B cell (primary cell): ENCODE results near the gene FOXE3. TPM values are rescaled to one million over a fixed set of nuclear protein-coding genes. Genes with fewer than 3 reads are reported as not detected.

ENCODE experiments used
- ATAC-seq: fragments of 200-7000 bp; cut with Tn5 transposase; one replicate; pipeline ENCODE4 v1.10.0; 2021; ENCODE audit warnings: low read depth, mild to moderate bottlenecking, moderate number of reproducible peaks, moderate library complexity
- CTCF ChIA-PET: fragments of 350-600 bp; sonication (Branson Sonifier 250); formaldehyde crosslinking; loops from one replicate; lab custom pipeline; 2021; ENCODE audit warnings: antibody characterized with exemption, inconsistent platforms; lab: Charles Lee
- POLR2A ChIA-PET: fragments of 350-600 bp; sonication (Branson Sonifier 250); formaldehyde crosslinking; loops from one replicate; lab custom pipeline; 2021; ENCODE audit warnings: antibody characterized with exemption; lab: Charles Lee
- DNase-seq: peaks from one replicate; pipeline ENCODE4 v3.0.0; 2013
- H2AFZ ChIP-seq: 2 replicates; pipeline ENCODE4 v1.6.1; 2012; ENCODE audit warnings: mild to moderate bottlenecking, low read depth, low read length; ENCODE audit not compliant: insufficient read depth, poor library complexity, severe bottlenecking
- H3K27ac ChIP-seq, 2 donors: 1 replicate in 1 of 2; 2 replicates in 1 of 2; pipeline ENCODE4 v1.5.1; 2012 to 2013; ENCODE audit warnings: low read length in 2 of 2, mild to moderate bottlenecking in 2 of 2, moderate library complexity in 1 of 2
- H3K27me3 ChIP-seq, 4 experiments: fragments of 200-600 bp in 1 of 4; sonication (generic) in 1 of 4; replicated peaks in 1 of 4; 1 replicate in 2 of 4; 2 replicates in 2 of 4; pipeline versions ENCODE4 v1.6.1 to v1.7.0; 2013 to 2016; ENCODE audit warnings: low read length in 3 of 4, mild to moderate bottlenecking in 2 of 4, mixed read lengths in 1 of 4, moderate library complexity in 1 of 4; ENCODE audit not compliant: insufficient read depth in 4 of 4, control insufficient read depth in 3 of 4; ENCODE audit errors: control extremely low read depth in 1 of 4
- H3K36me3 ChIP-seq, 2 experiments: replicated peaks in 1 of 2; 1 replicate in 1 of 2; 2 replicates in 1 of 2; pipeline versions ENCODE4 v1.6.1 to v1.7.1; 2013; ENCODE audit warnings: low read length in 1 of 2; ENCODE audit not compliant: insufficient read depth in 2 of 2, control insufficient read depth in 1 of 2; ENCODE audit errors: control extremely low read depth in 1 of 2, extremely low read depth in 1 of 2
- H3K4me1 ChIP-seq, 2 donors: fragments of 200-600 bp in 1 of 2; sonication (generic) in 1 of 2; 1 replicate in 1 of 2; 2 replicates in 1 of 2; pipeline versions ENCODE4 v1.5.1 to v1.6.1; 2013 to 2017; ENCODE audit warnings: low read length in 2 of 2; ENCODE audit not compliant: control insufficient read depth in 2 of 2, insufficient read depth in 2 of 2
- H3K4me2 ChIP-seq: replicated peaks from 2 replicates; pipeline ENCODE3; 2012; ENCODE audit warnings: mild to moderate bottlenecking, low read depth, low read length; ENCODE audit not compliant: poor library complexity, severe bottlenecking
- H3K4me3 ChIP-seq, 5 experiments: fragments of 200-600 bp in 1 of 5; sonication (generic) in 1 of 5; 1 replicate in 3 of 5; 2 replicates in 2 of 5; pipeline versions ENCODE4 v1.5.1 to v1.7.0; 2011 to 2016; ENCODE audit warnings: low read length in 4 of 5, mild to moderate bottlenecking in 4 of 5, low read depth in 2 of 5, control low read depth in 1 of 5, moderate library complexity in 1 of 5; ENCODE audit not compliant: insufficient read depth in 1 of 5; ENCODE audit errors: control extremely low read depth in 1 of 5, extremely low read depth in 1 of 5
- H3K79me2 ChIP-seq: fragments of 200-600 bp; sonication (generic); one replicate; pipeline ENCODE4 v1.6.0; 2016; ENCODE audit warnings: low read length; ENCODE audit not compliant: control insufficient read depth, insufficient read depth
- H3K9ac ChIP-seq: fragments of 200-600 bp; sonication (generic); 2 replicates; pipeline ENCODE4 v1.6.1; 2017; ENCODE audit warnings: mild to moderate bottlenecking, low read length, moderate library complexity
- H3K9me3 ChIP-seq, 3 donors: one replicate each; pipeline versions ENCODE4 v1.6.1 to v1.7.1; 2013; ENCODE audit warnings: low read length in 2 of 3; ENCODE audit not compliant: control insufficient read depth in 2 of 3, insufficient read depth in 1 of 3; ENCODE audit errors: control extremely low read depth in 1 of 3
- H4K20me1 ChIP-seq: 2 replicates; pipeline ENCODE4 v1.6.0; 2012; ENCODE audit warnings: mild to moderate bottlenecking, low read length; ENCODE audit not compliant: insufficient read depth, control insufficient read depth, poor library complexity, severe bottlenecking
- H3K27ac Mint-ChIP-seq: one replicate; pipeline ENCODE4 v1.8.0; 2021; ENCODE audit warnings: mixed read lengths
- H3K27me3 Mint-ChIP-seq: one replicate; pipeline ENCODE4 v1.8.0; 2021; ENCODE audit warnings: mixed read lengths
- H3K4me1 Mint-ChIP-seq: one replicate; pipeline ENCODE4 v1.8.0; 2021; ENCODE audit warnings: mixed read lengths
- H3K4me3 Mint-ChIP-seq: one replicate; pipeline ENCODE4 v1.8.0; 2021; ENCODE audit warnings: mixed read lengths
- H3K9me3 Mint-ChIP-seq: one replicate; pipeline ENCODE4 v1.8.0; 2022; ENCODE audit warnings: mixed read lengths; ENCODE audit not compliant: insufficient read depth
- EZH2 ChIP-seq: IDR thresholded peaks from 2 replicates; pipeline ENCODE4 v1.6.1; 2012; ENCODE audit warnings: borderline replicate concordance, low read depth, mild to moderate bottlenecking, moderate library complexity, low read length; ENCODE audit not compliant: insufficient read depth, poor library complexity, severe bottlenecking
- WGBS: methylation state at CpG from one replicate; pipeline ENCODE4 v1.1.5; 2013; ENCODE audit warnings: missing lambda C conversion rate; ENCODE audit not compliant: insufficient coverage; 5-methylcytosine and 5-hydroxymethylcytosine counted together
- intact Hi-C: fragments of 100-400 bp; cut with micrococcal nuclease; formaldehyde crosslinking; loops from one replicate; pipeline ENCODE4 v1.10.0; 2022
- polyA plus RNA-seq: library from polyadenylated mRNA; depleted of rRNA; stranded (reverse); fragments of >200 nt; gene quantifications from 2 replicates; pipeline ENCODE4 v1.2.3, GENCODE V29; 2012
- total RNA-seq, 2 donors: library from RNA; stranded (reverse); fragments of 120-200 nt in 1 of 2; gene quantifications; 1 replicate in 1 of 2; 2 replicates in 1 of 2; pipeline versions ENCODE4 v1.2.3 to v1.2.4, GENCODE V29; 2013 to 2022
- TF ChIP-seq, protein P1 (sequence below): fragments of 200-600 bp; IDR thresholded peaks from one replicate; pipeline ENCODE4 v1.8.0; 2022; ENCODE audit warnings: antibody characterized with exemption, mild to moderate bottlenecking

FOXE3 gene
- total and polyA plus RNA-seq, 2 donors (not counting 1 experiment from before 2014, with no cell fraction given) = not detected

DNA sequence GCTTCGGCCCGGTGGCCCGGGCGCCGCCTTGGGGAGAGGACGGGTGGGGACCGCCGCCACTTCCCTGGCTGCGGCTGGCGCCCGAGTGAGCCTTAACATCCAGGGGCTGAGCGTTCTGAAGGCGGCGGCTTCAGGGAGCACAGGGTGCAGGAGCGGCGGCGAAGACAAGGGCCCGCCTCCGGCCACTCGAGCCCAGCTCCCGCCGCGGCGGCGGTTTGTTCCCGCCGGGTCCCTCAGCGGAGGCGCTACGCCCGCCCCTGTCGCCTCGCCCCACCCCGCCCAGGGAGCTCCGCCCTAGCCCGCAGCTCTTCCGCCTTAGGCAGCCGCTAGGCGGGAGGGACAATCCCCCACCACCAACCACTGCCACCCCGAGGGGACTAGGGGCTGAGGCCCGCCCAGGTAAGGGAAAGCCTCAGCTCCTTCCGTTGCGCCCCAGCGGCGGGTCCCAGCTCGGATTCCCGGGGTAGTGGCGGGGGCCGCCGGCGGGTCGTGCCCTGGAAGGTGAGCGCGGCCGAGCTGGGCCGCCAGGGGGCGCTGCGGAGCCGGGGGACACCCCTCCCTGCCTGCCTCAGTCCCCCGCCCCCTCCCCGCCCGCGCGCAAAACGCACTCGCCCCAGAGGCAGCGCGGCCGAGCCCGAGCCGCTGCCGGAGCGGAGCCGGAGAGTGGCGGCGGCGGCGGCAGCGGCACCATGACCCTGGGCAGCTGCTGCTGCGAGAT is 21.5 kb downstream of the FOXE3 start, which contains the start of gene FOXD2:
TSS of gene FOXD2 (plus strand) at position 598 of the 718 bp plus-strand sequence. CDS start at position 690, 92 bp downstream.
- H3K4me3 ChIP-seq = peak within 1 kb of the TSS; percentile 34 to 83 (median 73)
- Mint-ChIP-seq H3K27me3 (peaks cover 29% of the 10 kb centered on the region), H3K4me1 (peaks cover 39% of the 10 kb centered on the region), H3K4me3 (peak within 1 kb of the TSS; percentile 90), H3K9me3 (no peaks in the 10 kb centered on the region), H3K27ac (peak within 1 kb of the TSS; percentile 81)
- peak within 1 kb of the TSS; percentile 91 for H3K4me2 ChIP-seq
- TF ChIP-seq, protein P1, sequence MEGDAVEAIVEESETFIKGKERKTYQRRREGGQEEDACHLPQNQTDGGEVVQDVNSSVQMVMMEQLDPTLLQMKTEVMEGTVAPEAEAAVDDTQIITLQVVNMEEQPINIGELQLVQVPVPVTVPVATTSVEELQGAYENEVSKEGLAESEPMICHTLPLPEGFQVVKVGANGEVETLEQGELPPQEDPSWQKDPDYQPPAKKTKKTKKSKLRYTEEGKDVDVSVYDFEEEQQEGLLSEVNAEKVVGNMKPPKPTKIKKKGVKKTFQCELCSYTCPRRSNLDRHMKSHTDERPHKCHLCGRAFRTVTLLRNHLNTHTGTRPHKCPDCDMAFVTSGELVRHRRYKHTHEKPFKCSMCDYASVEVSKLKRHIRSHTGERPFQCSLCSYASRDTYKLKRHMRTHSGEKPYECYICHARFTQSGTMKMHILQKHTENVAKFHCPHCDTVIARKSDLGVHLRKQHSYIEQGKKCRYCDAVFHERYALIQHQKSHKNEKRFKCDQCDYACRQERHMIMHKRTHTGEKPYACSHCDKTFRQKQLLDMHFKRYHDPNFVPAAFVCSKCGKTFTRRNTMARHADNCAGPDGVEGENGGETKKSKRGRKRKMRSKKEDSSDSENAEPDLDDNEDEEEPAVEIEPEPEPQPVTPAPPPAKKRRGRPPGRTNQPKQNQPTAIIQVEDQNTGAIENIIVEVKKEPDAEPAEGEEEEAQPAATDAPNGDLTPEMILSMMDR = peak; percentile 98
- TF ChIP-seq EZH2 = no peak
- DNase-seq (peak; percentile 95), ATAC-seq (peak; percentile 89)
- peak within 1 kb of the TSS in 1 of 2 donors; percentile 52 for H3K27ac ChIP-seq
- H3K27me3 ChIP-seq = peaks cover 4 to 78% (median 42%) of the 10 kb centered on the region in 4 experiments
- peak within 1 kb of the TSS; percentile 73 for H3K9ac ChIP-seq
- H3K9me3 ChIP-seq = peaks cover 0 to 33% (median 0%) of the 10 kb centered on the region in 3 donors
- intact Hi-C loops = loop anchor here (1.0 kb wide), 2 partner anchors 103 to 289 kb away; no protein-coding TSS in a partner anchor
- H3K79me2 ChIP-seq = no peaks in the 10 kb centered on the region
- no peaks in the 10 kb centered on the region for H3K36me3 ChIP-seq
- H3K4me1 ChIP-seq = peaks cover 36 to 41% of the 10 kb centered on the region in 2 donors
- peaks cover 23% of the 10 kb centered on the region for H4K20me1 ChIP-seq
- H2AFZ ChIP-seq = peak within 1 kb of the TSS; percentile 94
- WGBS = under 1% methylated on average over 75 of the region's 80 CpGs
- ChIA-PET CTCF (interaction anchor here (0.6 to 3.0 kb wide), 15 partner anchors 9 to 290 kb away, joined by 3 to 24 read pairs (median 6); partner anchors contain the start of genes CMPK1 and STIL), POLR2A (interaction anchor here (0.6 to 1.0 kb wide), 2 partner anchors 240 to 288 kb away, joined by 4 read pairs; no protein-coding TSS in a partner anchor)
